Naive B cell (primary cell): ENCODE data around the gene ACTRT2. TPM values are rescaled to one million over a fixed set of nuclear protein-coding genes. Genes with fewer than 3 reads are reported as not detected.
A peak's percentile ranks its signal among the peaks of the same experiment; 100 is the strongest.

ENCODE experiments used
- ATAC-seq, 2 donors: fragments of 150-1000 bp; cut with Tn5 transposase; 2 replicates each; pipeline ENCODE4 v1.10.0; 2021; ENCODE audit warnings: low read depth in 2 of 2, mild to moderate bottlenecking in 2 of 2, moderate library complexity in 2 of 2
- DNase-seq: peaks from one replicate; pipeline ENCODE4 v3.0.0; 2022
- H3K27ac Mint-ChIP-seq, 6 donors: one replicate each; pipeline ENCODE4 v1.8.0; 2020 to 2022; ENCODE audit warnings: mild to moderate bottlenecking in 6 of 6, mixed read lengths in 6 of 6, moderate library complexity in 5 of 6, inconsistent platforms in 2 of 6
- H3K27me3 Mint-ChIP-seq, 3 donors: one replicate each; pipeline ENCODE4 v1.8.0; 2021 to 2022; ENCODE audit warnings: mixed read lengths in 3 of 3, mild to moderate bottlenecking in 1 of 3
- H3K36me3 Mint-ChIP-seq, 2 donors: one replicate each; pipeline ENCODE4 v1.8.0; 2020 to 2022; ENCODE audit warnings: mixed read lengths in 2 of 2, inconsistent platforms in 1 of 2, mild to moderate bottlenecking in 1 of 2
- H3K4me1 Mint-ChIP-seq, 3 donors: one replicate each; pipeline ENCODE4 v1.8.0; 2020 to 2022; ENCODE audit warnings: mixed read lengths in 3 of 3, inconsistent platforms in 1 of 3, mild to moderate bottlenecking in 1 of 3, moderate library complexity in 1 of 3
- H3K4me3 Mint-ChIP-seq, 8 donors: one replicate each; pipeline ENCODE4 v1.8.0; 2020 to 2022; ENCODE audit warnings: mild to moderate bottlenecking in 8 of 8, mixed read lengths in 8 of 8, moderate library complexity in 8 of 8, inconsistent platforms in 2 of 8
- H3K9me3 Mint-ChIP-seq, 7 donors: one replicate each; pipeline ENCODE4 v1.8.0; 2020 to 2022; ENCODE audit warnings: mixed read lengths in 7 of 7, mild to moderate bottlenecking in 5 of 7, inconsistent platforms in 2 of 7, moderate library complexity in 1 of 7
- polyA plus RNA-seq, 6 donors: library from polyadenylated mRNA; unstranded; fragments of 300-500 nt; fragmentation: Illumina TruSeq; gene quantifications; one replicate each; pipeline ENCODE4 v1.2.3, GENCODE V29; 2021; ENCODE audit warnings: low read depth in 6 of 6

ACTRT2 gene
- polyA plus RNA-seq, 6 donors from 2014 or later, result not detected

- H3K27ac Mint-ChIP-seq, result no peak overlapping the region
- H3K4me3 Mint-ChIP-seq, result no peak overlapping the region
- DNase-seq (no peak), ATAC-seq (no peak)
- H3K4me1 Mint-ChIP-seq, result no peaks in the 10 kb centered on the region
- no peaks in the 10 kb centered on the region for H3K9me3 Mint-ChIP-seq
- no peaks in the 10 kb centered on the region for H3K36me3 Mint-ChIP-seq
- H3K27me3 Mint-ChIP-seq, result peaks cover 0 to 18% (median 4%) of the 10 kb centered on the region in 3 donors
Observed at GRCh38 chr1:3029991-3030662, 8.9 kb downstream of the ACTRT2 start.

DNA sequence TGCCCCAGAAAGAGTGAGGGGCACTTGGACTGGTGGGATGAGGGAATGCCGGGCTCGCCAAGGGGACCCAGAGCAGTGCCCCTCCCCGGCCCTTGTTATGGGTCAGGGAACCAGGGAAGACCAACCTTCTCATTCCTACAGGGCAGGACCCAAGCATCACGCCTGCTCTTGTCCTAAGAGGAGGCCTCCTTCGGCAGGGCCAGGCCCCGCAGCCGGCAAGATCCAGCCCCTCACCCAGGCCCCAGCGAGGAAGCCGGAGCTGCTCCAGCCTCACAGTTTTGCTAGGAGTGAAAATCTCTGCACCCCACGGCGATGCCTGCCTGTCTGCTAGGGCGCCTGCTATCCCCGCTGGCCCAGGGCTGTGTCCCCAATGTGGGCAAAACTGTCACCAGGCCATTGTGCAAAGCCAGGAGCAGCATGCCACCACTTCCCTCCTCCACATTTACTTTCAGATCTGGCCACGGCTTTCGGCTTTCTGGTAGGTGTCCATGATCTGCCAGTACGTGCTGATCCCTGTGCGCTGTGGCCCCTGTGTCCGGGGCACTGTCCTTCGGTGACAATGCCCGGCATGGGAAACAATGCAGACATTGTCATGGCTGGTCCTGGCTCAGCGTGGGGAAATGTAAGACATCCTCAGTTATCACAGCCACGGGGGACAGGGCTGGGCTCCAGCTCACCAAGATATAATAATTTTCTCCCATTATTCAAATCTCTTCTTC lies 9.6 kb downstream of the ACTRT2 start:
- Mint-ChIP-seq H3K4me1 (no peaks in the 10 kb centered on the region), H3K9me3 (no peaks in the 10 kb centered on the region)
- no peak for DNase-seq

GRCh38 chr1:3031401-3032221 lies 10.3 kb downstream of the ACTRT2 start:
- Mint-ChIP-seq H3K9me3 (no peaks in the 10 kb centered on the region), H3K27ac (no peak overlapping the region), H3K36me3 (no peaks in the 10 kb centered on the region), H3K27me3 (peaks cover 4 to 25% (median 8%) of the 10 kb centered on the region in 3 donors), H3K4me1 (no peaks in the 10 kb centered on the region), H3K4me3 (no peak overlapping the region)
- DNase-seq, result no peak
- ATAC-seq, result no peak

More for the DNA sequence above, 9.6 kb downstream of the ACTRT2 start:
- H3K4me3 Mint-ChIP-seq, result no peak overlapping the region
- H3K27ac Mint-ChIP-seq, result no peak overlapping the region
- no peaks in the 10 kb centered on the region for H3K36me3 Mint-ChIP-seq
- no peak for ATAC-seq
- H3K27me3 Mint-ChIP-seq, result peaks cover 4 to 24% (median 6%) of the 10 kb centered on the region in 3 donors

- H3K27ac Mint-ChIP-seq, result no peak overlapping the region
- H3K4me3 Mint-ChIP-seq, result no peak overlapping the region
- H3K9me3 Mint-ChIP-seq, result no peaks in the 10 kb centered on the region
- peaks cover 4 to 25% (median 8%) of the 10 kb centered on the region in 3 donors for H3K27me3 Mint-ChIP-seq
- ATAC-seq, result no peak
- no peaks in the 10 kb centered on the region for H3K4me1 Mint-ChIP-seq
- H3K36me3 Mint-ChIP-seq, result no peaks in the 10 kb centered on the region
- no peak for DNase-seq
Observed at GRCh38 chr1:3032371-3033039, 11.2 kb downstream of the ACTRT2 start.

- no peaks in the 10 kb centered on the region for H3K9me3 Mint-ChIP-seq
- DNase-seq (no peak), ATAC-seq (no peak)
- no peaks in the 10 kb centered on the region for H3K4me1 Mint-ChIP-seq
- no peak overlapping the region for H3K27ac Mint-ChIP-seq
- no peaks in the 10 kb centered on the region for H3K36me3 Mint-ChIP-seq
- peaks cover 4 to 25% (median 8%) of the 10 kb centered on the region in 3 donors for H3K27me3 Mint-ChIP-seq
- no peak overlapping the region for H3K4me3 Mint-ChIP-seq
Observed at GRCh38 chr1:3033040-3033789, 11.9 kb downstream of the ACTRT2 start.

DNA sequence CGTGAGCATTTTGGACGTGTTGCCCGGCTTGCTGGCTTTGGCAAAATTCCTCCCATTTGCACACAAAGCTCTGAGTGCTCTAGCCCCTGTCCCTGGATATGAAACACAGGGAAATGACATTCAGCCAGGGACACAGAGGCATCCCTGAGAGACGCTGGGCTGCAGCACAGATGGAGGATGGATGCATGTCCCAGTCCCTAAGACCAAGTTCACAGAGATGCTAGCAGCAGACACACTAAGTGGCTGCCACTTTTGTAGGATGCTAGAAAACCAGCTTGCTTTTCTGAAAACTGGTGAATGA lies 12.5 kb downstream of the ACTRT2 start:
- DNase-seq, result no peak
- H3K36me3 Mint-ChIP-seq, result no peaks in the 10 kb centered on the region
- no peaks in the 10 kb centered on the region for H3K4me1 Mint-ChIP-seq
- H3K4me3 Mint-ChIP-seq, result no peak overlapping the region
- H3K9me3 Mint-ChIP-seq, result no peaks in the 10 kb centered on the region
- ATAC-seq, result no peak
- H3K27ac Mint-ChIP-seq, result no peak overlapping the region
- peaks cover 4 to 25% (median 8%) of the 10 kb centered on the region in 3 donors for H3K27me3 Mint-ChIP-seq

DNA sequence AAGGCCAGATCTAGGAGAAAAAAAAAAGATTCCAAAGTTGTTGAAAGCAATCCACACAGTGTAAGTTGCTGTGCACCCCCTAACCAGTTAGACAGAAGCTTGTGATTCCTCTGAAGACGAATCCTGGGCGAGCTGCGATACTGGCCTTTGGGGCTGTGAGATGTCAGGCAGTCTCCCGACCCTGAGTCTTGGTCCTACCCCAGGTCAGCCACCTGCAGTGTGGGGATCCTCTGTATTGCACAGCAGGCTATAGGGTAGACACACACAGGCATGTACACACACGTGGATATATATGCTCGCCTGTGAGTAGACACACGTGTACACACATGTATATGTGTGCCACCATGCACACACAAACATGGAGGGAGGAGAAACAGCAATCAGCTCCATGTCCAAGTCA lies 12.9 kb downstream of the ACTRT2 start:
- Mint-ChIP-seq H3K27ac (no peak overlapping the region), H3K27me3 (peaks cover 4 to 25% (median 8%) of the 10 kb centered on the region in 3 donors), H3K4me1 (no peaks in the 10 kb centered on the region), H3K9me3 (no peaks in the 10 kb centered on the region), H3K36me3 (no peaks in the 10 kb centered on the region), H3K4me3 (no peak overlapping the region)
- no peak for DNase-seq
- no peak for ATAC-seq

DNA sequence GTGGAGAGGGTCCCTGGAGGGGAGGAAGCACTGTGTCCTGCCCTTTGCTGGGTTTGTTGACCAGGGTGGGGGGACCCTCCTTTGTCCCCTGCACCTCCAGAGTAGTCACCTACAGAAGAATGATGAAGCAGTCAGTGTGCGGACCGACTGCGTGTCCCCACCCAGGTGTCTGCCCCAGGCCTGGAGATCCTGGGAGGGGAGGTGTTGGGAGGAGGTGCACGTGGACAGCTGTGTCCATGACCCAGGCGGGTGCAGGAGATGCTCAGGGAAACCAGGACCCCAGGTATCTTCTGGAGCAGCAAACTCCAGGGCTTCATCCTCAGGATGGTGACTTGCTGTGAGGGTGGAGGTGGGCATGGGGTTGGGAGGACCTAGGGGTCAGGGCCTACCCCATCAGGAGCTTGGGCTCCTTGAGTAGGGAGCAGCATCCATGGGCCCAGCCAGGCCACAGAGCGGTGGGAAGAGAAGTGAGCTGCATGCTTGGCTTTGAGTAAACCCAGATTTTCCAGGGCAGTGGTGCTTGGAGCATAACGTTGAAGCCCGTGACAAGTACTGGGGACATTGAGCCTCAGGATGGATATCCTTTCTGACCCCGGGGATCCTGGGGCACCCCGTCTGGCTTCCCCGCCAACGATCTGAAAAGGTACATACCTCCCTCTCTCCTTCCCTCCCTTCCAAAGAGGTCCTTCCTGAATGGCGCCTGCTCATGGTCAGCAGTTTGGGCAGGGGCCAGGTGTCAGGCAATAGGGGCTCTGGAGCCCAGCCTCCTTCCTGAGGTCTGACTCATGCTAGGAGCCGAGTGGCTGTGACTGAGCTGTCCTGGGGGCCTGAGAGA lies 13.7 kb downstream of the ACTRT2 start:
- no peak for ATAC-seq
- H3K36me3 Mint-ChIP-seq, result no peaks in the 10 kb centered on the region
- peaks cover 4 to 21% (median 8%) of the 10 kb centered on the region in 3 donors for H3K27me3 Mint-ChIP-seq
- H3K4me3 Mint-ChIP-seq, result peak overlapping the region in 1 of 8 donors; percentile 48
- no peaks in the 10 kb centered on the region for H3K4me1 Mint-ChIP-seq
- H3K27ac Mint-ChIP-seq, result no peak overlapping the region
- no peaks in the 10 kb centered on the region for H3K9me3 Mint-ChIP-seq
- DNase-seq, result no peak

- Mint-ChIP-seq H3K4me1 (no peaks in the 10 kb centered on the region), H3K9me3 (no peaks in the 10 kb centered on the region), H3K36me3 (no peaks in the 10 kb centered on the region), H3K4me3 (no peak overlapping the region), H3K27ac (no peak overlapping the region), H3K27me3 (peaks cover 4 to 21% (median 8%) of the 10 kb centered on the region in 3 donors)
- ATAC-seq, result no peak
- no peak for DNase-seq
Observed at GRCh38 chr1:3035563-3036446, 14.5 kb downstream of the ACTRT2 start.

GRCh38 chr1:3036447-3037280 lies 15.4 kb downstream of the ACTRT2 start:
- peaks cover 4 to 13% (median 8%) of the 10 kb centered on the region in 3 donors for H3K27me3 Mint-ChIP-seq
- no peaks in the 10 kb centered on the region for H3K36me3 Mint-ChIP-seq
- DNase-seq (no peak), ATAC-seq (no peak)
- no peaks in the 10 kb centered on the region for H3K4me1 Mint-ChIP-seq
- H3K4me3 Mint-ChIP-seq, result no peak overlapping the region
- H3K27ac Mint-ChIP-seq, result no peak overlapping the region
- H3K9me3 Mint-ChIP-seq, result no peaks in the 10 kb centered on the region
